ENCODE results near the gene ZDHHC17. TPM values are rescaled to one million over a fixed set of nuclear protein-coding genes. Genes with fewer than 3 reads are reported as not detected.
A peak's percentile ranks its signal among the peaks of the same experiment; 100 is the strongest.

The ZDHHC17 gene
- polyA plus RNA-seq, 1 donor (not counting 4 experiments of a cell fraction or from before 2014, with no cell fraction given) = 28.2 TPM

- Histone ChIP-seq H3K27me3 (ENCODE audit: control insufficient read depth, extremely low read depth, insufficient read depth, low read length) (no peaks in the 10 kb centered on the region), H4K20me1 (ENCODE audit: control insufficient read depth, extremely low read depth, insufficient read depth, low read length) (no peaks in the 10 kb centered on the region), H3K4me1 (ENCODE audit: control insufficient read depth, extremely low read depth, insufficient read depth, low read length) (no peaks in the 10 kb centered on the region), H3K9ac (ENCODE audit: control insufficient read depth, extremely low read depth, insufficient read depth, low read length) (no peak overlapping the region), H3K36me3 (ENCODE audit: control insufficient read depth in 2 of 2, extremely low read depth in 1 of 2, insufficient read depth in 2 of 2, low read length in 2 of 2) (peaks cover 2 to 4% of the 10 kb centered on the region in 2 experiments), H3K9me3 (ENCODE audit: control insufficient read depth, low read depth, low read length) (no peaks in the 10 kb centered on the region), H3K4me2 (ENCODE audit: control insufficient read depth, extremely low read depth, insufficient read depth, low read depth, low read length) (no peak overlapping the region), H3K79me2 (ENCODE audit: control insufficient read depth, insufficient read depth, low read length) (no peaks in the 10 kb centered on the region), H2AFZ (ENCODE audit: control insufficient read depth, low read length) (no peak overlapping the region), H3K27ac (ENCODE audit: control insufficient read depth, insufficient read depth, low read length) (no peak overlapping the region), H3K9me1 (ENCODE audit: control insufficient read depth, extremely low read depth, insufficient read depth, low read length) (no peaks in the 10 kb centered on the region), H3K4me3 (ENCODE audit: control insufficient read depth in 2 of 3, extremely low read depth in 1 of 3, insufficient read depth in 2 of 3, low read depth in 1 of 3, low read length in 3 of 3) (no peak overlapping the region)
- TF ChIP-seq EZH2 (IDR thresholded peaks at IDR 0.05; ENCODE audit: low read length) = no peak
- no peak for TF ChIP-seq CTCF (optimal IDR thresholded peaks at IDR 0.05 in 1 of 3, IDR thresholded peaks at IDR 0.05 in 1 of 3, conservative IDR thresholded peaks at IDR 0.05 in 1 of 3; ENCODE audit: extremely low read depth in 1 of 3, insufficient read depth in 2 of 3, low read length in 3 of 3)
- no peak for DNase-seq (ENCODE audit: low read depth, low spot score)
- dilution Hi-C loops (cut with MboI; ENCODE audit: extremely low pct_ligation_motif_present, low sequenced_read_pairs) = no loop called here
- no peak for FAIRE-seq
Measured at GRCh38 chr12:76811976-76812375, 48.1 kb downstream of the ZDHHC17 start.

- no peaks in the 10 kb centered on the region for H3K9me1 ChIP-seq (ENCODE audit: control insufficient read depth, extremely low read depth, insufficient read depth, low read length)
- H3K4me1 ChIP-seq (ENCODE audit: control insufficient read depth, extremely low read depth, insufficient read depth, low read length) = no peaks in the 10 kb centered on the region
- DNase-seq (ENCODE audit: low read depth, low spot score) = no peak
- H3K4me3 ChIP-seq (ENCODE audit: control insufficient read depth in 2 of 3, extremely low read depth in 1 of 3, insufficient read depth in 2 of 3, low read depth in 1 of 3, low read length in 3 of 3) = no peak overlapping the region
- H3K27me3 ChIP-seq (ENCODE audit: control insufficient read depth, extremely low read depth, insufficient read depth, low read length) = no peaks in the 10 kb centered on the region
- TF ChIP-seq CTCF (optimal IDR thresholded peaks at IDR 0.05 in 1 of 3, IDR thresholded peaks at IDR 0.05 in 1 of 3, conservative IDR thresholded peaks at IDR 0.05 in 1 of 3; ENCODE audit: extremely low read depth in 1 of 3, insufficient read depth in 2 of 3, low read length in 3 of 3) (no peak), EZH2 (IDR thresholded peaks at IDR 0.05; ENCODE audit: low read length) (no peak)
- no peak overlapping the region for H3K9ac ChIP-seq (ENCODE audit: control insufficient read depth, extremely low read depth, insufficient read depth, low read length)
- FAIRE-seq = peak; percentile 66
- dilution Hi-C loops (cut with MboI; ENCODE audit: extremely low pct_ligation_motif_present, low sequenced_read_pairs) = no loop called here
- H2AFZ ChIP-seq (ENCODE audit: control insufficient read depth, low read length) = no peak overlapping the region
- H4K20me1 ChIP-seq (ENCODE audit: control insufficient read depth, extremely low read depth, insufficient read depth, low read length) = no peaks in the 10 kb centered on the region
- no peaks in the 10 kb centered on the region for H3K9me3 ChIP-seq (ENCODE audit: control insufficient read depth, low read depth, low read length)
- H3K79me2 ChIP-seq (ENCODE audit: control insufficient read depth, insufficient read depth, low read length) = no peaks in the 10 kb centered on the region
- no peak overlapping the region for H3K27ac ChIP-seq (ENCODE audit: control insufficient read depth, insufficient read depth, low read length)
- H3K36me3 ChIP-seq (ENCODE audit: control insufficient read depth in 2 of 2, extremely low read depth in 1 of 2, insufficient read depth in 2 of 2, low read length in 2 of 2) = peaks cover under 1 to 4% of the 10 kb centered on the region in 2 experiments
- no peak overlapping the region for H3K4me2 ChIP-seq (ENCODE audit: control insufficient read depth, extremely low read depth, insufficient read depth, low read depth, low read length)
Measured at GRCh38 chr12:76813265-76813664, 49.4 kb downstream of the ZDHHC17 start.
